Astrocyte (in vitro differentiated cells and primary cell): ENCODE results near the gene CES2. TPM values are rescaled to one million over a fixed set of nuclear protein-coding genes. Genes with fewer than 3 reads are reported as not detected.

Source experiments
- DNase-seq: peaks from one replicate; pipeline ENCODE4 v3.0.0-alpha.2; 2010; ENCODE audit warnings: low read depth
- FAIRE-seq: peaks from 2 replicates; lab custom pipeline; 2011; peaks lifted over from hg19 to GRCh38; lab: Jason Lieb, UNC
- H2AFZ ChIP-seq: 2 replicates; pipeline ENCODE4 v1.6.0; 2012; ENCODE audit warnings: low read depth, low read length, inconsistent platforms
- H3K27ac ChIP-seq: 2 replicates; pipeline ENCODE4 v1.5.1; 2011; ENCODE audit warnings: low read depth, low read length, inconsistent platforms
- H3K27me3 ChIP-seq: 2 replicates; pipeline ENCODE4 v1.6.0; 2011; ENCODE audit warnings: low read length, inconsistent platforms; ENCODE audit not compliant: insufficient read depth
- H3K36me3 ChIP-seq: 2 replicates; pipeline ENCODE4 v1.5.1; 2011; ENCODE audit warnings: low read length, inconsistent platforms; ENCODE audit not compliant: insufficient read depth
- H3K4me1 ChIP-seq: 2 replicates; pipeline ENCODE4 v1.5.1; 2011; ENCODE audit warnings: low read length, inconsistent platforms; ENCODE audit not compliant: insufficient read depth
- H3K4me2 ChIP-seq: 2 replicates; pipeline ENCODE4 v1.6.0; 2012; ENCODE audit warnings: low read length, inconsistent platforms
- H3K4me3 ChIP-seq: 2 replicates; pipeline ENCODE4 v1.5.1; 2011; ENCODE audit warnings: low read depth, mild to moderate bottlenecking, low read length, inconsistent platforms; ENCODE audit not compliant: insufficient read depth
- H3K79me2 ChIP-seq: 2 replicates; pipeline ENCODE4 v1.6.0; 2012; ENCODE audit warnings: mild to moderate bottlenecking, low read length, inconsistent platforms; ENCODE audit not compliant: insufficient read depth
- H3K9ac ChIP-seq: 2 replicates; pipeline ENCODE4 v1.6.0; 2012; ENCODE audit warnings: mild to moderate bottlenecking, low read length, inconsistent platforms
- H3K9me3 ChIP-seq: 2 replicates; pipeline ENCODE4 v1.5.1; 2012; ENCODE audit warnings: low read depth, mild to moderate bottlenecking, low read length, inconsistent platforms; ENCODE audit not compliant: insufficient read depth
- H4K20me1 ChIP-seq: 2 replicates; pipeline ENCODE4 v1.6.0; 2012; ENCODE audit warnings: low read length, inconsistent platforms; ENCODE audit not compliant: insufficient read depth
- H3K27ac Mint-ChIP-seq: one replicate; pipeline ENCODE4 v1.8.0; 2021; ENCODE audit warnings: mild to moderate bottlenecking, mixed read lengths; ENCODE audit not compliant: unreplicated experiment
- H3K27me3 Mint-ChIP-seq: one replicate; pipeline ENCODE4 v1.8.0; 2021; ENCODE audit warnings: low read depth, mixed read lengths; ENCODE audit not compliant: unreplicated experiment
- H3K36me3 Mint-ChIP-seq: one replicate; pipeline ENCODE4 v1.8.0; 2021; ENCODE audit warnings: low read depth, mixed read lengths; ENCODE audit not compliant: unreplicated experiment
- H3K4me1 Mint-ChIP-seq: one replicate; pipeline ENCODE4 v1.8.0; 2021; ENCODE audit warnings: low read depth, mixed read lengths; ENCODE audit not compliant: unreplicated experiment
- H3K4me3 Mint-ChIP-seq: one replicate; pipeline ENCODE4 v1.8.0; 2021; ENCODE audit warnings: mild to moderate bottlenecking, moderate library complexity, mixed read lengths; ENCODE audit not compliant: unreplicated experiment
- H3K9me3 Mint-ChIP-seq: one replicate; pipeline ENCODE4 v1.8.0; 2021; ENCODE audit warnings: mild to moderate bottlenecking, mixed read lengths; ENCODE audit not compliant: unreplicated experiment
- CTCF ChIP-seq: IDR thresholded peaks from 2 replicates; pipeline ENCODE4 v1.5.1; 2011; ENCODE audit warnings: low read depth, mild to moderate bottlenecking, inconsistent platforms, low read length, moderate library complexity; ENCODE audit not compliant: insufficient read depth
- EZH2 ChIP-seq: IDR thresholded peaks from 2 replicates; pipeline ENCODE4 v1.6.1; 2012; ENCODE audit warnings: mild to moderate bottlenecking, low read length, inconsistent platforms; ENCODE audit not compliant: insufficient read depth
- total RNA-seq: library from RNA; stranded (reverse); gene quantifications from 2 replicates; pipeline ENCODE4 v1.2.1, GENCODE V29; 2021

The CES2 gene
- total RNA-seq, 1 donor from 2014 or later: 28.8 TPM

- Histone ChIP-seq H4K20me1 (no peaks in the 10 kb centered on the region), H3K79me2 (no peaks in the 10 kb centered on the region), H3K4me2 (no peak overlapping the region), H3K4me3 (no peak overlapping the region), H3K9me3 (no peaks in the 10 kb centered on the region), H3K4me1 (peaks cover 12% of the 10 kb centered on the region), H2AFZ (no peak overlapping the region), H3K9ac (no peak overlapping the region), H3K27ac (no peak overlapping the region), H3K27me3 (peaks cover 8% of the 10 kb centered on the region), H3K36me3 (no peaks in the 10 kb centered on the region)
- H3K4me3 Mint-ChIP-seq: no peak overlapping the region
- FAIRE-seq: no peak
- peaks cover 7% of the 10 kb centered on the region for H3K9me3 Mint-ChIP-seq
- peaks cover 4% of the 10 kb centered on the region for H3K36me3 Mint-ChIP-seq
- peaks cover 26% of the 10 kb centered on the region for H3K27me3 Mint-ChIP-seq
- peaks cover 31% of the 10 kb centered on the region for H3K4me1 Mint-ChIP-seq
- H3K27ac Mint-ChIP-seq: no peak overlapping the region
- TF ChIP-seq CTCF: no peak
- no peak for TF ChIP-seq EZH2
- DNase-seq: no peak
Observed at GRCh38 chr16:66903544-66904427, 31.5 kb upstream of the CES2 start.

- no peak overlapping the region for H3K27ac ChIP-seq
- Mint-ChIP-seq H3K4me3 (no peak overlapping the region), H3K27me3 (peaks cover 27% of the 10 kb centered on the region), H3K36me3 (peaks cover 4% of the 10 kb centered on the region), H3K4me1 (peaks cover 27% of the 10 kb centered on the region), H3K9me3 (peaks cover 6% of the 10 kb centered on the region), H3K27ac (no peak overlapping the region)
- H3K27me3 ChIP-seq: peaks cover 11% of the 10 kb centered on the region
- TF ChIP-seq CTCF (no peak), EZH2 (no peak)
- H3K4me2 ChIP-seq: no peak overlapping the region
- DNase-seq: no peak
- H4K20me1 ChIP-seq: no peaks in the 10 kb centered on the region
- H3K9me3 ChIP-seq: no peaks in the 10 kb centered on the region
- no peak for FAIRE-seq
- no peak overlapping the region for H2AFZ ChIP-seq
- peaks cover 11% of the 10 kb centered on the region for H3K4me1 ChIP-seq
- no peaks in the 10 kb centered on the region for H3K79me2 ChIP-seq
- no peaks in the 10 kb centered on the region for H3K36me3 ChIP-seq
- no peak overlapping the region for H3K4me3 ChIP-seq
- no peak overlapping the region for H3K9ac ChIP-seq
Observed at GRCh38 chr16:66904428-66904845, 30.9 kb upstream of the CES2 start.
